Fibroblast of gingiva (primary cell): ENCODE measurements around the gene PACSIN1.
A peak's percentile ranks its signal among the peaks of the same experiment; 100 is the strongest.
"Not testable (repeated sequence)": the region's sequence is repeated elsewhere in the genome, so short reads cannot be mapped to it uniquely, and the experiment has no call there.

ENCODE experiments used
- DNase-seq: peaks from one replicate; pipeline ENCODE4 v3.0.0-alpha.2; 2011; ENCODE audit warnings: low read depth

The PACSIN1 gene

GRCh38 chr6:34457742-34458735 is 7.8 kb upstream of the PACSIN1 start:
- DNase-seq: no peak

DNA sequence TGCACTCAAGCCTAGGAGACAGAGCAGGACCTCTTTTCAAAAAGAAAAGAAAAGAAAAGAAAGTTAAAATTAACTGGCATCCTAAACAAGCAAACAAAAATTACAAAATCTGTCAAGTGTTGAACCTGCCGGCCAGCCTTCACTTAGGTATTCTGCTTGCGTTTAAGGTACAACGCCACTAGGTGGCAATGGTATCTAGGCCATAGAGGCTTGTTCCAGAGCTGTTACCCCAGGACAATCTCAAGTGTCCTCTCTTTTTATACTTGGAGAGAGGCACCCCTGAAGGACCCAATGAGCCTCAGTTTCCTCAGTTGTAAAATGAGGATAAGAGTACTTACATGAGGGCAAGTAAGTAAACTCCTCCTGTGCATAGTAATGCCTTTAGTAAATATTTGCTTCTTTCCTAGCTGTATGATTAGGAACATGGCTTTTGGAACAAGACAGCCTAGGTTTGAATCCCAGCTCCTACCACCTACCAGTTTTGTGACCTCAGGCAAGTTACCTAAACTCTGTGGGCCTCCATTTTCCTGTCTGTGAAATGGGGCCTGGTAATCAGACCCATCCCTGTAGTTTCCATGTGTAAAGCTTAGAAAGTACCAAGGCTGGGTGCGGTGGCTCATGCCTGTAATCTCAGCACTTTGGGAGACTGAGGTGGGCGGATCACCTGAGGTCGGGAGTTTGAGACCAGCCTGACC is 5.8 kb upstream of the PACSIN1 start:
- peak; percentile 27 for DNase-seq

GRCh38 chr6:34460796-34461507 is 4.9 kb upstream of the PACSIN1 start:
- DNase-seq: no peak

DNA sequence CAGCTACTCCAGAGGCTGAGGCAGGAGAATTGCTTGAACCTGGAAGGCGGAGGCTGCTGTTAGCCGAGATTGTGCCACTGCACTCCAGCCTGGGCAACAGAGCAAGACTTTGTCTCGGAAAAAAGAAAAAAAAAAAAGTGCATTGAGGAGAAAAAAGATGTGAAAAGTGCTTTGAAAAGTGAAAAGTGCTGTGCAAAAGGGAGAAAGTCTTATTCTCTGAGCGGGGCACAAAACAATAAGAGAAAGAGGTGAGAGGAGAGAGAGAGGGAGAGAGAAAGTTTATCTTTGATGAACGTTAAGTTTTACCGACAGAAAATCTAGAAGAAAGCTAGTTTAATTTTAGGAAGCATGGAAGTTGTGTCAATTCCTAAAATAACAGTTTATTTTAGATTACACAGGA is 3.9 kb upstream of the PACSIN1 start:
- no peak for DNase-seq

- no peak for DNase-seq
These were observed 3.3 kb upstream of the PACSIN1 start for GRCh38 chr6:34462551-34462971.

- no peak for DNase-seq
These were observed 2.6 kb upstream of the PACSIN1 start for GRCh38 chr6:34463299-34463698.

- DNase-seq: no peak
These were observed 2.0 kb upstream of the PACSIN1 start for GRCh38 chr6:34463849-34464248.

GRCh38 chr6:34466242-34467185 is 638 bp downstream of the PACSIN1 start:
- DNase-seq: no peak

GRCh38 chr6:34468378-34468892 is 2.6 kb downstream of the PACSIN1 start:
- DNase-seq: no peak

- DNase-seq: no peak
These were observed 3.6 kb downstream of the PACSIN1 start for GRCh38 chr6:34469499-34469898.

DNA sequence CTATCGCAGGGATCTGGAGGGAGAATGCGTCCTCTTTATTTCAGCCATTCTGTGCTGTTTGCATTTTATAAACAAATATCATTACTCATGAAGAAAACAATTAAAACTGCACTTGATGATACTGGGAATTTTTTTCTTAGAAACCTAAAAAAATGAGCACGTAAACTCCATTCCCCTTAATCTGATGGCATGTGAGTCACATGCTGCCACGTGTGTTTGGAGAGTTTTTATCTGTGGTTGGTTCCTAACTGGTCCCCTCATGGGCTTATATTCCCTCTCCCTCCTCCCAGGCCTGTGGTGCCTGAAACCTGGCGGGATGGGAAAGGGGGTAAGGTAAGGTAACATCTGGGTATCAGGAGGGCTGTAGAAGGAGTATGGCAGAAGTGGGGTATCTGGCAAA is 6.5 kb downstream of the PACSIN1 start:
- no peak for DNase-seq

DNA sequence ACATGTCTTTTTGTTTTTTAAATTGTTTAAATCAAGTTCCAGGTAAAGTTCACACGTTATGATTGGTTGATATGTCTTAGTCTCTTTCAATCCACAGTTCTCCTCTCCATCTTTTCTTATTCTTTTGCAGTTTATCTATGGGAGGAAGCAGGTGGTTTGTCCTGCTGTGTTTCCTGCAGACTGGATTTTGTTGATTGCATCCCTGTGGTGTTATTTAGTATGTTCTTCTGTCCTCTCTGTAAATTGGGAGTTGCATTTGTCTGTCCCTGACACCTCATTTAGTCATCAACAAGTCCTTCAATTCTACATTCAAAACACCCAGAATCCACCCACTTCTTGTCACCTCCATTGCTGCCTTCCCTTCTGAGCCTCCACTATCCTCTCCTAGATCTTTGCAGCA is 8.1 kb downstream of the PACSIN1 start:
- no peak for DNase-seq

DNA sequence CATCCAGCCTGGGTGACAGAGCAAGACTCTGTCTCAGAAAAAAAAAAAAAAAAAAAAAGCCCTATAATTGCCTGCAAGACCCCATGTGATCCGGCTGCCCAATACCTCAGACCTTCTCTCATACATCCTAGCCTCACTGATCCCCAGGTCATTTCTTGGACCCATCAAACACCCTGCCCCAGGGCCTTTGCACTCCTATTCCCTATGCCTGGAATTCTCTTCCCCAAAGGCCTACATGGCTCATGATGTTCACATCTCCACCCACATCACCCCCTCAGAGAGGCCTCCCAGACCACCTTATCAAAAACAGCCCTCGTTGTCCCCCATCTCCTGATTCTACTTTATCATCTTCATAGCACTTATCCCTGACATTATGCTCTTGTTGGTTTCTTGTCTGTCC is 8.9 kb downstream of the PACSIN1 start:
- no peak for DNase-seq

DNA sequence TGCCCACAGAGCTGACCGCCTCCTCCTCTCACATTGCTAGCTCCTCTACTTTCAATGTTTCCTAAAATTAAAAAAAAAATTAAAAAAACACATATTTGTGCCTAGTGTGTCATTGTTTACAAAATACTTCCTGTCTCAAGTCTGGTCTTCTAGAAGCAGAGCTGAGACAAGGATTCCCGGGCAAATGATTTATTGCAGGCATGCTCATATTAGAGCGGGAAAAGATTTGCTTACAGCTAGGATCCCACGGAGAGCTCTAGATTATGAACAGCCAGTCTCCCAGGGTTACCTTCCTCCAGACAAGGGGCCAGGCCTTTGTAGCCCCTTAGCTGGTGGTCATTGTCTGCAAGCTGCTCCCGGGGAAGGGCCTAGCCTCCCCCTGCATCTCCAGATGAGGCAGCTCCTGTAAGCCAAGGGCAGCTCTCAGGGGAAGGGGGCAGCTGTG is 9.4 kb downstream of the PACSIN1 start:
- peak; percentile 14 for DNase-seq

GRCh38 chr6:34475767-34476328 is 10.0 kb downstream of the PACSIN1 start:
- no peak for DNase-seq

GRCh38 chr6:34476447-34476846 is 10.6 kb downstream of the PACSIN1 start:
- no peak for DNase-seq

DNA sequence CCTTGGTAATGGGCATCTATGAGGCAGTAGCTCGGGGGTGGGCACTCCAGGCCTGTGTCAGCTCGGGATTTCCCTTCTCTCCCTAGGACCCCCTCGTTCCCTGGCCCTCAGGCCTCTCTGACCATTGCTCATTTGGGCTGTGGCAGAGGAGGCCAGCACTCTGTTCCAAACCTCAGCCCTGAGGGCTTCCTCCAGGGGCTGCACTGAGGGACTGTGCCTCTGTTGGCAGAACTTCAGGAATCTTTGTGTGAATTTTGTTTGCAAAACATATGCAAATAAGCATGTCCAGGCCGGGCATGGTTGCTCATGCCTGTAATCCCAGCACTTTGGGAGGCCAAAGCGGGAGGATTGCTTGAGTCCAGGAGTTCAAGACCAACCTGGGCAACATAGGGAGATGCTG is 11.0 kb downstream of the PACSIN1 start:
- DNase-seq: peak; percentile 47

DNA sequence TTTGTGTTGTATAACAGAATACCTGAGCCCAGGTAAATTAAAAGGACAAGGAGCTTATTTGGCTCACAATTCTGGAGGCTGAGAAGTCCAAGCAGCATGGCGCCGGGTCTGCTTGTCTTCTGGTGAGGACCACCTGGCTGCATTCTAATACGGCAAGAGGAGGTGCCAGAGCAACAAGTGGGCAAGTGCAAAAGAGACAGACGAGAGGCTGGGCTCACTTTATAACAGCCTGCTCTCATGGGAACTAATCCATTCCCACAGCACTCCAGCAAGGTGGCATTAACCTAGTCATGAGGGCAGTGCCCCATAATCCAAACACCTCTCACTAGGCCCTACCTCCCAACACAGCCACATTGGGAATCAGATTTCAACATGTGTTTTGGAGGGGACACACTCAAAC is 12.9 kb downstream of the PACSIN1 start:
- no peak for DNase-seq

- not testable (repeated sequence) for DNase-seq
These were observed 17.9 kb downstream of the PACSIN1 start for GRCh38 chr6:34483781-34484180.

DNA sequence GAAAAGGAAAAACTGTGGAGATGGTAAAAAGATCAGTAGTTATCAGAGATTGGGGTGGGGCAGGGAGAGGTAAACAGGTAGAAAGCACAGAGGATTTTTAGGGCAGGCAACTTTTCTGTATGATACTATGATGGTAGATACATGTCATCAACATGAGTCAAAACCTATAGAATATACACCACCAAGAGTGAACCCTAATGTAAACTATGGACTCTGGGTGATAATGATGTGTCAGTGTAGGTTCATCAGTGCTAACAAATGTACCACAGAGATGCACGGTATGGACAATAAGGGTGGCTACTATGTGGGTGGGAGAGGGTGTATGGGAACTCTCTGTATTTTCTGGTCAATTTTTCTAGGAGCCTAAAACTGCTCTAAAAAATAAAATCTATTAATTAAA is 18.5 kb downstream of the PACSIN1 start:
- no peak for DNase-seq

GRCh38 chr6:34484899-34485298 is 19.0 kb downstream of the PACSIN1 start:
- DNase-seq: no peak
